Measurements from ENCODE around the gene GLI3. TPM values are rescaled to one million over a fixed set of nuclear protein-coding genes. Genes with fewer than 3 reads are reported as not detected.
A peak's percentile ranks its signal among the peaks of the same experiment; 100 is the strongest.

Gene GLI3
- total and polyA plus RNA-seq, 10 donors = 0.17 to 9.2 (median 1.8) TPM

GRCh38 chr7:42227936-42228591 is 8.9 kb downstream of the GLI3 start:
- no peak for DNase-seq
- intact Hi-C loops (cut with DNase I; ENCODE audit: low total_unique reads) = no loop called here
- peaks cover 0 to 12% (median 6%) of the 10 kb centered on the region in 6 donors for H3K4me1 ChIP-seq
- H3K36me3 ChIP-seq = no peaks in the 10 kb centered on the region
- 9 to 35% (median 13%) methylated on average over 48 to 51 of the region's 51 CpGs for WGBS, 5 donors
- no peak overlapping the region for H3K27ac ChIP-seq
- H3K4me3 ChIP-seq = peak overlapping the region in 4 of 8 donors; percentile 9 to 51 (median 24)
- H3K27me3 ChIP-seq (replicated peaks in 1 of 7) = peaks cover 0 to 58% (median 19%) of the 10 kb centered on the region in 7 donors
- H3K9me3 ChIP-seq = no peaks in the 10 kb centered on the region
- TF ChIP-seq POLR2AphosphoS5 (IDR thresholded peaks at IDR 0.05) = no peak
- no peak for TF ChIP-seq CTCF (IDR thresholded peaks at IDR 0.05 in 8 of 11, conservative IDR thresholded peaks at IDR 0.05 in 3 of 11)
- no peak for TF ChIP-seq POLR2A (IDR thresholded peaks at IDR 0.05)

GRCh38 chr7:42227541-42227935 is 9.5 kb downstream of the GLI3 start:
- Histone ChIP-seq H3K27ac (no peak overlapping the region), H3K36me3 (no peaks in the 10 kb centered on the region), H3K4me1 (peaks cover 0 to 12% (median 6%) of the 10 kb centered on the region in 6 donors), H3K4me3 (peak overlapping the region in 4 of 8 donors; percentile 9 to 51 (median 24)), H3K9me3 (no peaks in the 10 kb centered on the region), H3K27me3 (replicated peaks in 1 of 7) (peaks cover 0 to 54% (median 19%) of the 10 kb centered on the region in 7 donors)
- intact Hi-C loops (cut with DNase I; ENCODE audit: low total_unique reads) = no loop called here
- TF ChIP-seq CTCF (IDR thresholded peaks at IDR 0.05 in 8 of 11, conservative IDR thresholded peaks at IDR 0.05 in 3 of 11) (no peak), POLR2AphosphoS5 (IDR thresholded peaks at IDR 0.05) (no peak), POLR2A (IDR thresholded peaks at IDR 0.05) (no peak)
- 29 to 49% (median 33%) methylated on average over 13 of the region's 13 CpGs for WGBS, 5 donors
- DNase-seq = no peak

- 46 to 58% (median 52%) methylated on average over 5 of the region's 5 CpGs for WGBS, 5 donors
- DNase-seq = no peak
- H3K27ac ChIP-seq = no peak overlapping the region
- H3K36me3 ChIP-seq = no peaks in the 10 kb centered on the region
- no peak overlapping the region for H3K4me3 ChIP-seq
- no peaks in the 10 kb centered on the region for H3K9me3 ChIP-seq
- intact Hi-C loops (cut with DNase I; ENCODE audit: low total_unique reads) = no loop called here
- H3K4me1 ChIP-seq = peaks cover 0 to 12% (median 6%) of the 10 kb centered on the region in 6 donors
- TF ChIP-seq CTCF (IDR thresholded peaks at IDR 0.05 in 8 of 11, conservative IDR thresholded peaks at IDR 0.05 in 3 of 11) (no peak), POLR2AphosphoS5 (IDR thresholded peaks at IDR 0.05) (no peak), POLR2A (IDR thresholded peaks at IDR 0.05) (no peak)
- H3K27me3 ChIP-seq (replicated peaks in 1 of 7) = peaks cover 0 to 50% (median 19%) of the 10 kb centered on the region in 7 donors
Observed at GRCh38 chr7:42227021-42227420, 10.0 kb downstream of the GLI3 start.

GRCh38 chr7:42226354-42226941 is 10.6 kb downstream of the GLI3 start:
- H3K36me3 ChIP-seq = no peaks in the 10 kb centered on the region
- H3K9me3 ChIP-seq = no peaks in the 10 kb centered on the region
- intact Hi-C loops (cut with DNase I; ENCODE audit: low total_unique reads) = no loop called here
- H3K4me3 ChIP-seq = no peak overlapping the region
- TF ChIP-seq CTCF (IDR thresholded peaks at IDR 0.05 in 8 of 11, conservative IDR thresholded peaks at IDR 0.05 in 3 of 11) (no peak), POLR2AphosphoS5 (IDR thresholded peaks at IDR 0.05) (no peak), POLR2A (IDR thresholded peaks at IDR 0.05) (no peak)
- DNase-seq = no peak
- H3K4me1 ChIP-seq = peaks cover 0 to 12% (median 6%) of the 10 kb centered on the region in 6 donors
- H3K27me3 ChIP-seq (replicated peaks in 1 of 7) = peaks cover 0 to 50% (median 19%) of the 10 kb centered on the region in 7 donors
- no peak overlapping the region for H3K27ac ChIP-seq
- WGBS, 5 donors = 47 to 60% (median 52%) methylated on average over 5 of the region's 5 CpGs

Data from spleen (tissue), 11 donors.